ENCODE results near the gene RHBG. TPM values are rescaled to one million over a fixed set of nuclear protein-coding genes. Genes with fewer than 3 reads are reported as not detected.

RHBG gene
- total and polyA plus RNA-seq, 4 donors, result 0.25 to 6.4 (median 2.3) TPM

DNA sequence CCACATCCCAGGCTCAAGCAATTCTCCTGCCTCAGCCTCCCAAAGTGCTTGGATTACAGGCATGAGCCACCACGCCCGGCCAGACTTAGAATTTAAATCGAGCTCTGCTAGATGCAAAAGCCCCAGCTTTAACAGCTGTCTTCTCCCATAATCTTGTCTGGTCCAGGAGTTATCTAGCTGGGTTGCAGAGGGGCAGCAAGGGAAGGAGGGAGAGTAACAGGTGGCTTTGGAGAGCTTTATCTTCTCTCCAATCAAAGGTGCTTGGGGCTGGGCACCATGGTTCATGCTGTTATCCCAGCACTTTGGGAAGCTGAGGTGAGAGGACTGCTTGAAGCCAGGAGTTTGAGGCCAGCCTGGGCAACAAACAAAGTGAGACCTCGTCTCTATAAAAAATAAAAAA lies 3.9 kb downstream of the RHBG start:
- H3K27me3 ChIP-seq (ENCODE audit: control insufficient read depth in 4 of 4, insufficient read depth in 4 of 4, low read length in 3 of 4), result no peaks in the 10 kb centered on the region
- no peaks in the 10 kb centered on the region for H3K36me3 ChIP-seq (ENCODE audit: control insufficient read depth in 4 of 4, insufficient read depth in 3 of 4, low read depth in 1 of 4, low read length in 3 of 4)
- no peak overlapping the region for H3K9ac ChIP-seq (ENCODE audit: low read depth in 1 of 2, low read length in 2 of 2)
- WGBS, result 86% methylated on average over 4 of the region's 4 CpGs
- TF ChIP-seq, protein P1, sequence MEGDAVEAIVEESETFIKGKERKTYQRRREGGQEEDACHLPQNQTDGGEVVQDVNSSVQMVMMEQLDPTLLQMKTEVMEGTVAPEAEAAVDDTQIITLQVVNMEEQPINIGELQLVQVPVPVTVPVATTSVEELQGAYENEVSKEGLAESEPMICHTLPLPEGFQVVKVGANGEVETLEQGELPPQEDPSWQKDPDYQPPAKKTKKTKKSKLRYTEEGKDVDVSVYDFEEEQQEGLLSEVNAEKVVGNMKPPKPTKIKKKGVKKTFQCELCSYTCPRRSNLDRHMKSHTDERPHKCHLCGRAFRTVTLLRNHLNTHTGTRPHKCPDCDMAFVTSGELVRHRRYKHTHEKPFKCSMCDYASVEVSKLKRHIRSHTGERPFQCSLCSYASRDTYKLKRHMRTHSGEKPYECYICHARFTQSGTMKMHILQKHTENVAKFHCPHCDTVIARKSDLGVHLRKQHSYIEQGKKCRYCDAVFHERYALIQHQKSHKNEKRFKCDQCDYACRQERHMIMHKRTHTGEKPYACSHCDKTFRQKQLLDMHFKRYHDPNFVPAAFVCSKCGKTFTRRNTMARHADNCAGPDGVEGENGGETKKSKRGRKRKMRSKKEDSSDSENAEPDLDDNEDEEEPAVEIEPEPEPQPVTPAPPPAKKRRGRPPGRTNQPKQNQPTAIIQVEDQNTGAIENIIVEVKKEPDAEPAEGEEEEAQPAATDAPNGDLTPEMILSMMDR (IDR thresholded peaks at IDR 0.05; ENCODE audit: low read depth, low read length, missing input control), result no peak
- TF ChIP-seq YY1 (IDR thresholded peaks at IDR 0.05) (no peak), HNF4A (conservative IDR thresholded peaks at IDR 0.05) (no peak), NR2F2 (IDR thresholded peaks at IDR 0.05) (no peak), RAD21 (IDR thresholded peaks at IDR 0.05) (no peak), RXRA (IDR thresholded peaks at IDR 0.05) (no peak), GABPA (IDR thresholded peaks at IDR 0.05 in 1 of 2, conservative IDR thresholded peaks at IDR 0.05 in 1 of 2) (no peak), JUND (IDR thresholded peaks at IDR 0.05) (no peak), FOXA2 (IDR thresholded peaks at IDR 0.05) (no peak), TAF1 (conservative IDR thresholded peaks at IDR 0.05) (no peak), EGR1 (IDR thresholded peaks at IDR 0.05; ENCODE audit: low read depth in 2 of 2) (no peak)
- TF ChIP-seq, protein P2, sequence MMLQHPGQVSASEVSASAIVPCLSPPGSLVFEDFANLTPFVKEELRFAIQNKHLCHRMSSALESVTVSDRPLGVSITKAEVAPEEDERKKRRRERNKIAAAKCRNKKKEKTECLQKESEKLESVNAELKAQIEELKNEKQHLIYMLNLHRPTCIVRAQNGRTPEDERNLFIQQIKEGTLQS (IDR thresholded peaks at IDR 0.05), result no peak
- TF ChIP-seq, protein P3, sequence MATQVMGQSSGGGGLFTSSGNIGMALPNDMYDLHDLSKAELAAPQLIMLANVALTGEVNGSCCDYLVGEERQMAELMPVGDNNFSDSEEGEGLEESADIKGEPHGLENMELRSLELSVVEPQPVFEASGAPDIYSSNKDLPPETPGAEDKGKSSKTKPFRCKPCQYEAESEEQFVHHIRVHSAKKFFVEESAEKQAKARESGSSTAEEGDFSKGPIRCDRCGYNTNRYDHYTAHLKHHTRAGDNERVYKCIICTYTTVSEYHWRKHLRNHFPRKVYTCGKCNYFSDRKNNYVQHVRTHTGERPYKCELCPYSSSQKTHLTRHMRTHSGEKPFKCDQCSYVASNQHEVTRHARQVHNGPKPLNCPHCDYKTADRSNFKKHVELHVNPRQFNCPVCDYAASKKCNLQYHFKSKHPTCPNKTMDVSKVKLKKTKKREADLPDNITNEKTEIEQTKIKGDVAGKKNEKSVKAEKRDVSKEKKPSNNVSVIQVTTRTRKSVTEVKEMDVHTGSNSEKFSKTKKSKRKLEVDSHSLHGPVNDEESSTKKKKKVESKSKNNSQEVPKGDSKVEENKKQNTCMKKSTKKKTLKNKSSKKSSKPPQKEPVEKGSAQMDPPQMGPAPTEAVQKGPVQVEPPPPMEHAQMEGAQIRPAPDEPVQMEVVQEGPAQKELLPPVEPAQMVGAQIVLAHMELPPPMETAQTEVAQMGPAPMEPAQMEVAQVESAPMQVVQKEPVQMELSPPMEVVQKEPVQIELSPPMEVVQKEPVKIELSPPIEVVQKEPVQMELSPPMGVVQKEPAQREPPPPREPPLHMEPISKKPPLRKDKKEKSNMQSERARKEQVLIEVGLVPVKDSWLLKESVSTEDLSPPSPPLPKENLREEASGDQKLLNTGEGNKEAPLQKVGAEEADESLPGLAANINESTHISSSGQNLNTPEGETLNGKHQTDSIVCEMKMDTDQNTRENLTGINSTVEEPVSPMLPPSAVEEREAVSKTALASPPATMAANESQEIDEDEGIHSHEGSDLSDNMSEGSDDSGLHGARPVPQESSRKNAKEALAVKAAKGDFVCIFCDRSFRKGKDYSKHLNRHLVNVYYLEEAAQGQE (IDR thresholded peaks at IDR 0.05), result no peak
- H3K4me1 ChIP-seq (ENCODE audit: control insufficient read depth in 4 of 4, insufficient read depth in 4 of 4, low read length in 3 of 4), result peaks cover 0 to 8% (median 4%) of the 10 kb centered on the region in 4 donors
- no peak overlapping the region for H3K27ac ChIP-seq (ENCODE audit: low read depth in 1 of 2, low read length in 2 of 2)
- H3K4me3 ChIP-seq (ENCODE audit: low read depth in 1 of 3, low read length in 3 of 3), result no peak overlapping the region
- DNase-seq (ENCODE audit: low spot score), result no peak
- no peaks in the 10 kb centered on the region for H3K9me3 ChIP-seq (ENCODE audit: control insufficient read depth in 4 of 4, low read length in 3 of 4)

DNA sequence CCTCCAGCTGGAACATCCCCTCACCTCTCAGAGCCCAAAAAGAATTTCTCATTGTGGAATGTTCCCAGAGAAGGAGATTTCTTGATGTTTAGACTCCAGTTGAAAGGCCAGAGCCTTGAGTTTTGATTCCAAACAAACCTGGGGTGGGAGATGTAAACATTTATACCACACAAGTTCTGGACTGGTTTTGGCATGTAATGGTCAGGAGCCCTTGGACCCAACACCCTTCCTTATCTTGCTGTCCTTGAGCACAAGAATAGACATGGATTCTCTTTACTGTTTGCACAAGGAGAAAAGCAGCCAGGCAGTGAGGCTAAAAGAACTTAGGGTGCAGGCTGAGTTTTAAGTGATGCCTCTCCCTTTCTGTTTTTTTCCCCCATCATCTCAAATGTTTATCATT lies 4.5 kb downstream of the RHBG start:
- H3K36me3 ChIP-seq (ENCODE audit: control insufficient read depth in 4 of 4, insufficient read depth in 3 of 4, low read depth in 1 of 4, low read length in 3 of 4), result no peaks in the 10 kb centered on the region
- H3K4me3 ChIP-seq (ENCODE audit: low read depth in 1 of 3, low read length in 3 of 3), result no peak overlapping the region
- peaks cover 0 to 8% (median 4%) of the 10 kb centered on the region in 4 donors for H3K4me1 ChIP-seq (ENCODE audit: control insufficient read depth in 4 of 4, insufficient read depth in 4 of 4, low read length in 3 of 4)
- H3K27ac ChIP-seq (ENCODE audit: low read depth in 1 of 2, low read length in 2 of 2), result no peak overlapping the region
- DNase-seq (ENCODE audit: low spot score), result no peak
- TF ChIP-seq, protein P4, sequence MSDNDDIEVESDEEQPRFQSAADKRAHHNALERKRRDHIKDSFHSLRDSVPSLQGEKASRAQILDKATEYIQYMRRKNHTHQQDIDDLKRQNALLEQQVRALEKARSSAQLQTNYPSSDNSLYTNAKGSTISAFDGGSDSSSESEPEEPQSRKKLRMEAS (IDR thresholded peaks at IDR 0.05), result no peak
- no peak for TF ChIP-seq HNF4A (conservative IDR thresholded peaks at IDR 0.05)
- TF ChIP-seq, protein P3 (IDR thresholded peaks at IDR 0.05), result no peak
- no peaks in the 10 kb centered on the region for H3K27me3 ChIP-seq (ENCODE audit: control insufficient read depth in 4 of 4, insufficient read depth in 4 of 4, low read length in 3 of 4)
- no peaks in the 10 kb centered on the region for H3K9me3 ChIP-seq (ENCODE audit: control insufficient read depth in 4 of 4, low read length in 3 of 4)
- H3K9ac ChIP-seq (ENCODE audit: low read depth in 1 of 2, low read length in 2 of 2), result no peak overlapping the region
